GM06990 (cell line): Measurements from ENCODE around the gene PDCD4.

Source experiments
- DNase-seq: peaks from one replicate; pipeline ENCODE4 v3.0.0-alpha.2; 2011; ENCODE audit not compliant: insufficient read length; ENCODE audit errors: extremely low read depth
- H3K27me3 ChIP-seq: replicated peaks from 2 replicates; pipeline ENCODE4 v1.6.0; 2011; ENCODE audit warnings: low read length; ENCODE audit not compliant: control insufficient read depth, insufficient read depth
- H3K36me3 ChIP-seq: 2 replicates; pipeline ENCODE4 v1.5.1; 2011; ENCODE audit warnings: low read length; ENCODE audit not compliant: control insufficient read depth, insufficient read depth
- H3K4me3 ChIP-seq: replicated peaks from 2 replicates; pipeline ENCODE4 v1.5.1; 2011; ENCODE audit warnings: low read depth, mild to moderate bottlenecking, control low read depth, low read length
- CTCF ChIP-seq: IDR thresholded peaks from 2 replicates; pipeline ENCODE4 v1.5.1; 2011; ENCODE audit warnings: low read length, control low read depth, mild to moderate bottlenecking, inconsistent platforms; ENCODE audit not compliant: insufficient read depth, poor library complexity, severe bottlenecking

Gene PDCD4

GRCh38 chr10:110837418-110838171 lies 34.1 kb upstream of the PDCD4 start:
- TF ChIP-seq CTCF, result no peak
- no peak for DNase-seq
- H3K36me3 ChIP-seq, result no peaks in the 10 kb centered on the region
- no peaks in the 10 kb centered on the region for H3K27me3 ChIP-seq
- H3K4me3 ChIP-seq, result no peak overlapping the region

GRCh38 chr10:110840225-110840922 lies 31.4 kb upstream of the PDCD4 start:
- no peak for TF ChIP-seq CTCF
- Histone ChIP-seq H3K36me3 (no peaks in the 10 kb centered on the region), H3K4me3 (no peak overlapping the region), H3K27me3 (no peaks in the 10 kb centered on the region)
- no peak for DNase-seq

DNA sequence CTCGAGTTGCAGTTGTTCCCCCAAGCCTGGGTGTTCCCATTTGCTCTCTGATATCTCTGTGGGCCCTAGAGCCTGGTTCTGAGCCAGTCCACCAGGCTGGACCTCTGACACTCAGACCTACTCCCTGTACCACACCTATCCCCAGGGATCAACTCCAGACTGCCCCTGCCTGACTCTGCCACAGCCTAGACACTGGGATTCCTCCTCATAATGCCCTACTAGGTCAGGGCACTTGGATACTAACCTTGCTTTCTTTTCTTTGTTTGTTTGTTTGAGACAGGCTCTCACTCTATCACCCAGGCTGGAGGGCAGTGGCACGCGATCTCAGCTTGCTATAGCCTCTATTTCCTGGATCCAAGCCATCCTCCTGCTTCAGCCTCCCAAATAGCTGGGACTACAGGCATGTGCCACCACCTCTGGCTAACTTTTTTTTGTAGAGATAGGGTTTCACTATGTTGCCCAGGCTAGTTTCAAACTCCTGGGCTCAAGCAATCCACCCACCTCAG lies 30.8 kb upstream of the PDCD4 start:
- no peak for TF ChIP-seq CTCF
- Histone ChIP-seq H3K4me3 (no peak overlapping the region), H3K36me3 (no peaks in the 10 kb centered on the region), H3K27me3 (no peaks in the 10 kb centered on the region)
- no peak for DNase-seq

- no peak for TF ChIP-seq CTCF
- Histone ChIP-seq H3K36me3 (no peaks in the 10 kb centered on the region), H3K27me3 (no peaks in the 10 kb centered on the region), H3K4me3 (peak overlapping the region; percentile 48)
- peak; percentile 78 for DNase-seq
These were observed 29.9 kb upstream of the PDCD4 start for GRCh38 chr10:110841767-110842267.

GRCh38 chr10:110842326-110842904 lies 29.3 kb upstream of the PDCD4 start:
- TF ChIP-seq CTCF, result no peak
- DNase-seq, result no peak
- H3K36me3 ChIP-seq, result no peaks in the 10 kb centered on the region
- H3K27me3 ChIP-seq, result no peaks in the 10 kb centered on the region
- H3K4me3 ChIP-seq, result peak overlapping the region; percentile 48
